RWPE1 (cell line): ENCODE measurements around the gene SMIM28.

Source experiments
- CTCF ChIA-PET: fragments of 350-600 bp; sonication (Branson Sonifier 250); formaldehyde crosslinking; extraction: SDS; loops from one replicate; lab custom pipeline; 2021; lab: Yijun Ruan, JAX
- POLR2A ChIA-PET: fragments of 400-600 bp; formaldehyde crosslinking; extraction: SDS; loops from one replicate; lab custom pipeline; 2020; ENCODE audit warnings: antibody characterized with exemption; ENCODE audit not compliant: low non-redundant PET; lab: Yijun Ruan, JAX
- DNase-seq: peaks from one replicate; pipeline ENCODE4 v3.0.0; 2012; ENCODE audit warnings: low spot score
- H3K27ac ChIP-seq: fragments of 450-650 bp; 2 replicates; pipeline ENCODE4 v1.5.1; 2017
- TF ChIP-seq, protein P1 (sequence below): fragments of 450-650 bp; conservative IDR thresholded peaks from 2 replicates; pipeline ENCODE4 v1.5.1; 2017; ENCODE audit warnings: low read depth, mild to moderate bottlenecking

Gene SMIM28

GRCh38 chr6:138416206-138416605 is 38.5 kb downstream of the SMIM28 start:
- POLR2A ChIA-PET = no interaction called here
- no peak overlapping the region for H3K27ac ChIP-seq
- CTCF ChIA-PET = interaction anchor here (0.6 kb wide), 1 partner anchor 409 kb away, joined by 3 read pairs; no protein-coding TSS in a partner anchor

GRCh38 chr6:138417493-138418117 is 39.9 kb downstream of the SMIM28 start:
- DNase-seq = no peak
- H3K27ac ChIP-seq = no peak overlapping the region
- ChIA-PET CTCF (no interaction called here), POLR2A (no interaction called here)
- TF ChIP-seq, protein P1, sequence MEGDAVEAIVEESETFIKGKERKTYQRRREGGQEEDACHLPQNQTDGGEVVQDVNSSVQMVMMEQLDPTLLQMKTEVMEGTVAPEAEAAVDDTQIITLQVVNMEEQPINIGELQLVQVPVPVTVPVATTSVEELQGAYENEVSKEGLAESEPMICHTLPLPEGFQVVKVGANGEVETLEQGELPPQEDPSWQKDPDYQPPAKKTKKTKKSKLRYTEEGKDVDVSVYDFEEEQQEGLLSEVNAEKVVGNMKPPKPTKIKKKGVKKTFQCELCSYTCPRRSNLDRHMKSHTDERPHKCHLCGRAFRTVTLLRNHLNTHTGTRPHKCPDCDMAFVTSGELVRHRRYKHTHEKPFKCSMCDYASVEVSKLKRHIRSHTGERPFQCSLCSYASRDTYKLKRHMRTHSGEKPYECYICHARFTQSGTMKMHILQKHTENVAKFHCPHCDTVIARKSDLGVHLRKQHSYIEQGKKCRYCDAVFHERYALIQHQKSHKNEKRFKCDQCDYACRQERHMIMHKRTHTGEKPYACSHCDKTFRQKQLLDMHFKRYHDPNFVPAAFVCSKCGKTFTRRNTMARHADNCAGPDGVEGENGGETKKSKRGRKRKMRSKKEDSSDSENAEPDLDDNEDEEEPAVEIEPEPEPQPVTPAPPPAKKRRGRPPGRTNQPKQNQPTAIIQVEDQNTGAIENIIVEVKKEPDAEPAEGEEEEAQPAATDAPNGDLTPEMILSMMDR = no peak

More at GRCh38 chr6:138416206-138416605, 38.5 kb downstream of the SMIM28 start:
- TF ChIP-seq, protein P1 = no peak
- DNase-seq = no peak

DNA sequence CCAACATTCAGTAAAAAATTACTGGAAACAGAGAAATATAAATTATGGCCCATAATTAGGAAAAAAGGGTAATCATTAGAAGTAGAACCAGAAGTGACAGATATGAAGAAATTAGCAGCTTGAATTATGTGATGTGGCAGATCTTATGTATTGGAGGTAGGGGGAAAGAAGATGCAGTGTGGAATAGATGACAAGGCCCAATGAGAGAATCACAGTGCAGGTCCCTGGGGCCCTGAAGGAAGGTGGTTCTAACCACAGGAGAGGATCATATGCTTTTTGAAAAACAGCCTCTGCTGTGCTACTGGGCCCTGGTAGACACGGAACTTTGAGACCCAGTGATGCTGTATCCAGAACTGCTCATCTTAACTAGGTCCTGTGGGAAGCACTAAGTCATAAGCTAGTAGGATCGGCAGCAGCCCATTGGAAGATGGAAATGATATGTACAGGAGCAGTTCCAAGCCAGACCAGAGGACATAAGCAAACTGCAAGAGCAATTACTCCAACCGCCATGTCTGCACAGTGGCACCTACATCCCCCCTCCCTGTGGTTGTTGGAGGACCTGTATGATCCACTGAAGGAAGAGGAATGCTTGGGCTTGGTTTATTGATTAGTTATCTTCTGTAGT is 40.5 kb downstream of the SMIM28 start:
- DNase-seq = no peak
- ChIA-PET POLR2A (no interaction called here), CTCF (interaction anchor here (0.7 kb wide), 1 partner anchor 937 kb away, joined by 4 read pairs; no protein-coding TSS in a partner anchor)
- H3K27ac ChIP-seq = no peak overlapping the region
- TF ChIP-seq, protein P1 = no peak

DNA sequence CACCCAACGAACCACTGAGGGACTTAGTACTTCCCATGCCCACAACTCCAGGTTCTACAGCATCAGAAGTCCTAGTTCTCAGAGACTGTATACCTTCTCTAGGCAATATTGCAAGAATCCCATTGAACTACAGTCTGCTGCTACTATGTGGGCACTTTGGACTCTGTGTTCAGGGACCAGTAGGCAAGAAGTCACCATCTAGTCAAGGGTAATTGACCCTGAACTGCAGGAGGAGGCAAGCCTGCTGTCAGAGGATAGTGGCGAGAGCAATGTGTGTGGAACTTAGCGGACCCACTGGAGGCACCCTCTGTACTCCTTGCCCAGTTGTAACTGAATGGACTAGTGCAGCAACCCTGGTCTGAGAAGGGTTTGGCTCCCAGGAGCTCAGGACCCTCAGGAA is 42.1 kb downstream of the SMIM28 start:
- POLR2A ChIA-PET = no interaction called here
- no peak overlapping the region for H3K27ac ChIP-seq
- TF ChIP-seq, protein P1 = no peak
- DNase-seq = no peak
- CTCF ChIA-PET = no interaction called here

DNA sequence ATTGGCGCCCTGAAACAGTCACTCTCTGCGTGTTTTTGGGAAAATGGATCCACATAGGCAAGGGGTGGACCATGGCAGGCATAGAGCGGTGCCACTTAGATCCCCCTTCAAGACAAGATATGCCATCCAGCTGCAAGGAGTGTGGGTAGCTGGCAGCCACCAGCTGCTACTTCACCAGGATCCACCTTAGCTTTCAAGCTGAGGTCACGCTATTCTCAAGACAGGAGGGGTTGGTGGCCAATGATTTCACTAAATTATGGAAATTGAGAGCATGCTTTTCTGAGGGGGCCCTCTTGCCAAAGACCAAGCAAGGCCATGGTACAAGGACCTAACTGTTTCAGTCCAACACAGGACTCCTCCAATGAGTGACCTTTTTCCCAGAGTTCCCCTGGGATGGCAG is 42.7 kb downstream of the SMIM28 start:
- ChIA-PET CTCF (no interaction called here), POLR2A (no interaction called here)
- no peak overlapping the region for H3K27ac ChIP-seq
- TF ChIP-seq, protein P1 = no peak
- DNase-seq = no peak

GRCh38 chr6:138421089-138421488 is 43.4 kb downstream of the SMIM28 start:
- TF ChIP-seq, protein P1 = no peak
- POLR2A ChIA-PET = no interaction called here
- CTCF ChIA-PET = no interaction called here
- no peak for DNase-seq
- H3K27ac ChIP-seq = no peak overlapping the region
